Measurements from ENCODE around the gene CAPN3.
"Not testable (repeated sequence)": the region's sequence is repeated elsewhere in the genome, so short reads cannot be mapped to it uniquely, and the experiment has no call there.

The CAPN3 gene

GRCh38 chr15:42359249-42359648 lies at the start of gene CAPN3:
Gene CAPN3 (plus strand): TSS chr15:42359501. CDS start chr15:42359806, 305 bp downstream.
- no peak for DNase-seq

GRCh38 chr15:42313463-42313862 lies 45.8 kb upstream of the CAPN3 start:
- no peak for DNase-seq

GRCh38 chr15:42314818-42315217 lies 44.5 kb upstream of the CAPN3 start:
- DNase-seq = no peak

GRCh38 chr15:42315521-42315920 lies 43.8 kb upstream of the CAPN3 start:
- no peak for DNase-seq

- not testable (repeated sequence) for DNase-seq
Measured at GRCh38 chr15:42316282-42316805, 43.0 kb upstream of the CAPN3 start.

GRCh38 chr15:42319206-42319605 lies 40.1 kb upstream of the CAPN3 start:
- DNase-seq = no peak

- no peak for DNase-seq
Measured at GRCh38 chr15:42324308-42324707, 35.0 kb upstream of the CAPN3 start.

- no peak for DNase-seq
Measured at GRCh38 chr15:42329161-42329560, 30.1 kb upstream of the CAPN3 start.

- DNase-seq = no peak
Measured at GRCh38 chr15:42329992-42330391, 29.3 kb upstream of the CAPN3 start.

- no peak for DNase-seq
Measured at GRCh38 chr15:42331235-42331634, 28.1 kb upstream of the CAPN3 start.

GRCh38 chr15:42332331-42332730 lies 27.0 kb upstream of the CAPN3 start:
- no peak for DNase-seq

GRCh38 chr15:42335074-42335473 lies 24.2 kb upstream of the CAPN3 start:
- no peak for DNase-seq

GRCh38 chr15:42336650-42337049 lies 22.7 kb upstream of the CAPN3 start:
- not testable (repeated sequence) for DNase-seq

GRCh38 chr15:42337104-42337503 lies 22.2 kb upstream of the CAPN3 start:
- DNase-seq = not testable (repeated sequence)

GRCh38 chr15:42338500-42338899 lies 20.8 kb upstream of the CAPN3 start:
- DNase-seq = no peak

- DNase-seq = no peak
Measured at GRCh38 chr15:42343596-42344232, 15.6 kb upstream of the CAPN3 start.

- no peak for DNase-seq
Measured at GRCh38 chr15:42344763-42345162, 14.5 kb upstream of the CAPN3 start.

- no peak for DNase-seq
Measured at GRCh38 chr15:42345504-42345903, 13.8 kb upstream of the CAPN3 start.

- DNase-seq = no peak
Measured at GRCh38 chr15:42348083-42348482, 11.2 kb upstream of the CAPN3 start.

- DNase-seq = no peak
Measured at GRCh38 chr15:42349186-42349585, 10.1 kb upstream of the CAPN3 start.

- no peak for DNase-seq
Measured at GRCh38 chr15:42352401-42352800, 6.9 kb upstream of the CAPN3 start.

GRCh38 chr15:42353061-42353460 lies 6.2 kb upstream of the CAPN3 start:
- DNase-seq = no peak

- DNase-seq = no peak
Measured at GRCh38 chr15:42354824-42355223, 4.5 kb upstream of the CAPN3 start.

- no peak for DNase-seq
Measured at GRCh38 chr15:42355291-42355690, 4.0 kb upstream of the CAPN3 start.

GRCh38 chr15:42356851-42357250 lies 2.5 kb upstream of the CAPN3 start:
- DNase-seq = no peak
